Activated T-helper 2 cell treated with anti-CD3 and anti-CD28 coated beads, Interferon-gamma antibody, Interleukin-2, Interleukin-4, amounts not matched to agents 10 μg/mL and 5 μg/mL and 100 μg/mL, durations not matched to agents 14 hours and 24 hours and 36 hours (primary cell): ENCODE results near the gene WRAP73. TPM values are rescaled to one million over a fixed set of nuclear protein-coding genes. Genes with fewer than 3 reads are reported as not detected.

Experiments
- DNase-seq: peaks from one replicate; pipeline ENCODE4 v3.0.0; 2021; ENCODE audit warnings: low spot score
- H3K27ac Mint-ChIP-seq: one replicate; pipeline ENCODE4 v1.8.0; 2021; ENCODE audit warnings: mixed read lengths
- H3K27me3 Mint-ChIP-seq: one replicate; pipeline ENCODE4 v1.8.0; 2021; ENCODE audit warnings: low read depth, mixed read lengths
- H3K36me3 Mint-ChIP-seq: one replicate; pipeline ENCODE4 v1.8.0; 2021; ENCODE audit warnings: low read depth, mixed read lengths
- H3K4me1 Mint-ChIP-seq: one replicate; pipeline ENCODE4 v1.8.0; 2021; ENCODE audit warnings: low read depth, mixed read lengths
- H3K4me3 Mint-ChIP-seq: one replicate; pipeline ENCODE4 v1.8.0; 2021; ENCODE audit warnings: low read depth, mild to moderate bottlenecking, moderate library complexity, mixed read lengths
- H3K9me3 Mint-ChIP-seq: one replicate; pipeline ENCODE4 v1.8.0; 2021; ENCODE audit warnings: mixed read lengths
- intact Hi-C: fragments of 100-400 bp; cut with micrococcal nuclease; formaldehyde crosslinking; loops from one replicate; pipeline ENCODE4 v1.15.1; 2023
- total RNA-seq: library from RNA; stranded (reverse); gene quantifications from 2 replicates; pipeline ENCODE4 v1.2.3, GENCODE V29; 2022

Gene WRAP73
- total RNA-seq, 1 donor from 2014 or later, result 38.7 TPM

DNA sequence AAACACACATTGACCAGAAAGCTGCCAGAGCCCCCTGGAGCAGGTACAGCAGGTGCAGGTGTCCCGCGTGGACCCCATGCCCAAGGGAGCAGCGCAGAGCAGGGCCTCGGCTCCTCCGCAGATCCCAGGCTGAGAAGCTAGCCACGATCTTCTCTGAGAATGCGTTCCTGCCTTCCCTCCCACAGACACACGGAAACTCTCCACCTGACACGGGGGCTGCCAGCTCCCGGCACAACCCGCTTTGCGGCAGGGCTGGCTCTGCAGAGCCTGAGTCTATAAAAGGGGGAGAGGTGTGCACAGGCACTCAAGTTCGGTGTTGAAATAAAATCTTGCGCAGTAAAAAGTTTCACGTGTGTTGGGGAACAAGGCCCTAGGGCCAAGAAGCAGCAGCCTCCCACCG, 48.2 kb downstream of the WRAP73 start:
- intact Hi-C loops, result no loop called here
- Mint-ChIP-seq H3K36me3 (no peaks in the 10 kb centered on the region), H3K4me3 (no peak overlapping the region), H3K4me1 (peaks cover 8% of the 10 kb centered on the region), H3K27me3 (no peaks in the 10 kb centered on the region), H3K9me3 (no peaks in the 10 kb centered on the region), H3K27ac (no peak overlapping the region)
- DNase-seq, result no peak

DNA sequence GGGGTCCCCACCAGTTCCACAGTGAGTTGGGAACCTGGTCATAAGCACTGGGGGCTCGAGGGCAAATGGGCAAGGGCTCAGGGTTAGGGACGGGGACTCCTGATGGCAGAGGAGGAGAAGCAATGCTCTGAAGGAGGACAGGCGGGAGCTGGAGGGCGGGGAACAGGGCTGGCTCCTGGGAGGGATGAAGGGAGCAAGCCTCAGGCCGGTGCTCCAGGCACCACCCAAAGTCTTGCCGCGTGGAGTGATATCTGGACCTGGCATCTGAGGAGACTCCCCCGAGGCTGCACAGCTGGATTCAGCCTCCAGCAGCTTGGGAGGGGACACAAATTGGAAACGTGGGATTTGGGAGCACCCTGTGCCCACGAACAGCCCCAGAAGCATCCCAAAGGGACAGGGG, 49.5 kb downstream of the WRAP73 start:
- peaks cover 8% of the 10 kb centered on the region for H3K4me1 Mint-ChIP-seq
- no peak overlapping the region for H3K4me3 Mint-ChIP-seq
- intact Hi-C loops, result no loop called here

DNA sequence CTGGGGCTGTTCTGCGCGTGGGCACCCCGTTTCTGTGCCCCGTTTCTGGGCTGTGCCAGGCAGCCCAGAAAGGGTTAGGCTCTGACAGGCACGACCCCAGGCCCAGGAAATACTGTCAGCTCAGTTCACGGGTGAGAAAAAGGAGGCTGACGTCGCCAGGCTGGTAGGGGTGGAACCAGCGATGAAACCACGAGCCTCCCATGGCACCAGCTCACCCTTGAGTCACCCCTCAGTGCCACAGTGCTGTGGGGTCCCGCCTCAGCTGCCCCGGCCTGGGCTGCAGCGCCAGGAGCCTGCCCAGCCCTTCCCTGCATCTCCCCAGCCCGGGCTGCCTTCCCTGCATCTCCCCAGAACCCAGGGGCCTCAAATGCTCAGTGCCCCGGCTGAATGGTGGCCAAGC, 50.1 kb downstream of the WRAP73 start:
- intact Hi-C loops, result no loop called here
- Mint-ChIP-seq H3K9me3 (no peaks in the 10 kb centered on the region), H3K4me1 (peaks cover 8% of the 10 kb centered on the region), H3K27ac (no peak overlapping the region), H3K4me3 (no peak overlapping the region), H3K27me3 (no peaks in the 10 kb centered on the region), H3K36me3 (no peaks in the 10 kb centered on the region)
- no peak for DNase-seq

More for the DNA sequence above, 49.5 kb downstream of the WRAP73 start:
- Mint-ChIP-seq H3K36me3 (no peaks in the 10 kb centered on the region), H3K9me3 (no peaks in the 10 kb centered on the region), H3K27ac (no peak overlapping the region), H3K27me3 (no peaks in the 10 kb centered on the region)
- no peak for DNase-seq

DNA sequence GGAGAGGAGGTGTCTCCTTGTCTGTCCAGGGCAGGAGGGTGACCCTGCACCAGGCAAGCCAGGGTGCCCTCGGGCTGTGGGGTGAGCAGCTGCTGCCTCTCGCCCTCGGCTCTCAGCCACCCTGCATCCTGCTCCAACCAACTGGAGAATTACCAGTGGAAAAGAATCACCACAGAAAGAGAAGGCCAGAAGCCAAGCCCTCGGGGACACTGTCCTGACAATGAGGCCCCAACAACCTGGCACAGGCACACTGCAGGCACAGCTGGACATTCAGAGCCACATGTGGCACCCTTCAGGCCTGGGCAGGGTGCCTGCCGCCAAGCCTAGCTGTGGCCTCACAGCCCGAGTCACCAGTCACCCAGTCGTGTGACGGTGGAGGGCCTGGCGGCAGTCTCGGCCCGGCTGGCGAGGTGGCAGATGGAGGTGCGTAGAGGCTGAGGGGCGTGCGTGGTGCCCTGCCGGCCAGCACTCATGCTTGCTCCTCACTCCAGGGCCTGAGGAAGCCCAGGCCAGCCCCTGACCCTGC, 50.6 kb downstream of the WRAP73 start:
- Mint-ChIP-seq H3K27me3 (no peaks in the 10 kb centered on the region), H3K9me3 (no peaks in the 10 kb centered on the region), H3K4me3 (no peak overlapping the region), H3K36me3 (no peaks in the 10 kb centered on the region), H3K4me1 (peaks cover 8% of the 10 kb centered on the region), H3K27ac (no peak overlapping the region)
- DNase-seq, result no peak
- intact Hi-C loops, result no loop called here

DNA sequence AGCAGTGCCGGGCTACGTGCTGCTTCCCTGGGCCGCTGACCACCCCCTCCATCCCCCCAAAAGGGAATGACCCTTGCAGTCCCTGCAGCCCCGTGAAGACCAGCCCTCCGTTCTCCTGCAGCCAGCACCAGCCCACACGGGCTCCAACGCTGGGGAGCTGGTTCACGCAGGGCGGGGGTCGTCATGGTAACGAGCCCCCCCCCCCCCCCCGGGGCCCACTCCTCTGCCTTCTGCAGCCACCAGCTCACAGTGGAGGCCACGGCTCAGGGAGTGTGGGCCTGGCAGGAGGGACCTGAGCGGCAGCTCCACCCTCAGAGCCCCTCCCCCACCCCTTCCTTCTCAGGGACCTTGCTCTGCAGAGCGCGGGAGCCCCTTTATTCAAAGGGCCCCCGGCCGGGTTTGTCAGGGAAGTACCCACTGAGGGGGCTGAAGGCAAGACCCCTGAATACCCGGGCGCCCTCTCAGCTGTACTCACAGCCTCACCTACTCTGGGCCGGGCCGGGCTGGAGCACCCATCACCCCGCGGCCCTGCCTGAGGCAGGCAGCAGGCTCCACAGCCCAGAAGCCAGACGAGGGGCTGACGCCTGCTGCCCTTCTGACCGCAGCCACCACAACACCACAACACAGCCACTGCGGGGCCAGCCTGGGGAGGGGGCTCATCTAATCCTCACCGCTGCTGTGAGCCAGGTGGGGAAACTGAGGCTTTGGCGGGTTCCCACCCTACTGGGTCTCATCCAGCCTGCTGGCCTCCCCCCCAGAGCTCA, 51.2 kb downstream of the WRAP73 start:
- DNase-seq, result no peak
- no peak overlapping the region for H3K4me3 Mint-ChIP-seq
- peaks cover 8% of the 10 kb centered on the region for H3K4me1 Mint-ChIP-seq
- H3K27me3 Mint-ChIP-seq, result no peaks in the 10 kb centered on the region
- no peaks in the 10 kb centered on the region for H3K36me3 Mint-ChIP-seq
- no peaks in the 10 kb centered on the region for H3K9me3 Mint-ChIP-seq
- intact Hi-C loops, result no loop called here
- no peak overlapping the region for H3K27ac Mint-ChIP-seq

DNA sequence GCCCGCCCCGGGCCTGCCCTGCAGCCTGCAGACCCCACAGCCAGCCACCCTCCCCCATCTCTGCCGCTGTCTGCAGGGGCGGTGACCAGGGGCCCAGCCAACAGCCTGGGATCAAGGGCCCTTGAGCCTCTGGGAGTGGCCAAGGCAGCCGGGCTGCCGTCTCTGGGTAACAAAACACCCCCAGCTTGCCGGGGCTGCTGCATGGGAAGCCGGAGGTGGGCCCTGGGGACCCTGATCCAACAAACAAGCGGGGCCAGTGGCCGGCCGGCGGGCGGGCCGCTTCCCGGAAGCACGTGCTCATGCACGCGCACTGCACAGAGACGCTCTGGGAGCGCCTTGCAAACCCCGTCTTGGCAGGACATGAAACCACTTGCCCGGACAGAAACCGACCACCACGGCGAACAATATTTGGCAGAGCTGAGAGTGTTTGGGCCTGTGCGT, 51.8 kb downstream of the WRAP73 start:
- peaks cover 8% of the 10 kb centered on the region for H3K4me1 Mint-ChIP-seq
- no peak overlapping the region for H3K27ac Mint-ChIP-seq
- intact Hi-C loops, result no loop called here
- no peak overlapping the region for H3K4me3 Mint-ChIP-seq
- no peaks in the 10 kb centered on the region for H3K9me3 Mint-ChIP-seq
- no peaks in the 10 kb centered on the region for H3K27me3 Mint-ChIP-seq
- no peak for DNase-seq
- no peaks in the 10 kb centered on the region for H3K36me3 Mint-ChIP-seq

DNA sequence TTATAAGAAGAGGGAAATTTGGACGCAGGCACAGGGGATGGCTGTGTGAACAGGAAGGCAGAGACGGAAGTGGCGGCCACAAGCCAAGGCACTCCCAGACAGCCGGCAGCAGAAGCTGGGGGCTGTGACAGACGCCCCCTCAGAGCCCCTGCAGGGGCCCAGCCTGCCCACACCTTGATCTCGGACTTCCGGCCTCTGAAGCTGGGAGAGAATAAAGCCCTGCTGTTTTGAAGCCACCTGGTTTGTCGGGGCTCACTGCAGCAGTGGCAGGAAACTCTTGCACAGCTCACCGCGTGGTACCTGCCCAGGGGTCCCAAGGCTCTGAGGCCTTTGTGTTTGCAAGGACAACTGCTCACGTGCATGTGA, 52.3 kb downstream of the WRAP73 start:
- no peaks in the 10 kb centered on the region for H3K27me3 Mint-ChIP-seq
- no peak for DNase-seq
- no peaks in the 10 kb centered on the region for H3K9me3 Mint-ChIP-seq
- no peaks in the 10 kb centered on the region for H3K36me3 Mint-ChIP-seq
- H3K4me3 Mint-ChIP-seq, result no peak overlapping the region
- intact Hi-C loops, result no loop called here
- H3K4me1 Mint-ChIP-seq, result peaks cover 8% of the 10 kb centered on the region
- no peak overlapping the region for H3K27ac Mint-ChIP-seq

DNA sequence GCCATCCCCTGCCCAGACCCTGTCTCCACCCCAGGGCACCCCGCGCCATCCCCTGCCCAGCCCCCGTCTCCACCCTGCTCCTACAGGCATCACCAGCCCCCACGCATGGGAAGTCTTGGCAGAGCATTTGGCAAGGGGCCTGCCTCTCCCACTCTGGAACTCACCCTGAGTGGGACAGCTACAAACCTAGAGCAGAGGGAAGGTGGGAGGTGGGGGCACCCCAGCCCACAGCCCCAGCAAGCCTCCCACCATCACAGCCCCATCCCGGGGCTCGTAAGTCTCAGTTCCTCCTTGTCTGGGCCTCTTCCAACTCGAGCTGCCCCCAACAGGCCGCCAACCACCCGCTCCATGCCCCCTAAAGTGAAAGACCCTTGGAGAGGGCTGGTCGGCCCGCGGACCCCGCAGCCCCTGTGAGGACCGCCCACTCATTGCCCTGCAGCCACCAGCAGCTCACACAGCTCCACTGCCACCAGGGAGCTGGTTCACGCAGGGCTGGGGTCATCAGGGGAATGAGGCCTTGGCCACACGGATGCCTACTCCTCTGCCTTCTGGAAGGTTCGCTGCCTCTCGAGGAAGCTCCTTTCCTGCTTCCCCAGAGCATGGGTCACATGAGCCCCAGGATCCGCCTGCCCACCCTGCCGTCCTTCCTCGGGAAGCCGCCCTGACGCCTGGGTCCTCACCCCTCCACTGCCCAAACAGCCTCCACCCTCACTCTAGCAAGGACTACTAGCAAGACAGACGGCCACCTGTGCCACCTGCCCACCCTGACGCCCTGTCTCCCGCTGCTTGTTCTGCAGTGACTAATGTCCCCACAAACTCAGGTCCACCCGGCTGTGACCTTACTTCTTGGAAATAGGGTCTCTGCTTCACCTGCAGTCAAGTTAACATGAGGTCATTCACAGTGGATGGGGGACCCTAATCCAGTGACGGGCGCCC, 53.0 kb downstream of the WRAP73 start:
- H3K4me3 Mint-ChIP-seq, result no peak overlapping the region
- intact Hi-C loops, result no loop called here
- no peaks in the 10 kb centered on the region for H3K36me3 Mint-ChIP-seq
- H3K9me3 Mint-ChIP-seq, result no peaks in the 10 kb centered on the region
- peaks cover 8% of the 10 kb centered on the region for H3K4me1 Mint-ChIP-seq
- H3K27ac Mint-ChIP-seq, result no peak overlapping the region
- no peaks in the 10 kb centered on the region for H3K27me3 Mint-ChIP-seq
- no peak for DNase-seq

DNA sequence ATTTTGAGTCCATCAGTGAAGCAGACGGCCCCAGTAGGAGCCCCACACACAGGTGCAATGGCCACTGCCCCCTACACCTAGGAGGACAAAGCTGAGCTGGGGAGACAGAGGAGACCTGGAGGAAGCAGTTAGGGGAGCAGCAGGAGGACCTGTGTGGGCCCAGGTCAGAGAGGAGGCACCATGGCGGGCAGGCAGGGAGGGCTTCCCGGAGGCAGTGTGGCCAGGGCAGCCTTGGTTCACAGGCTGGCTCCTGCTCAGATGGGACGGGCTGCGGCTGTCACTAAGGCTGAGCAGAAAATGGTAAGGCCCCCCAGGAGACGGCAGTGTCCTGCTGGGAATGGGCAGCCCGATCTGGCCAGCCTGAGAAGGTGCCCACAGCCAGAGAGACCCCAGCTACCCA, 54.0 kb downstream of the WRAP73 start:
- Mint-ChIP-seq H3K4me1 (peaks cover 8% of the 10 kb centered on the region), H3K27me3 (no peaks in the 10 kb centered on the region), H3K4me3 (no peak overlapping the region), H3K36me3 (no peaks in the 10 kb centered on the region), H3K9me3 (no peaks in the 10 kb centered on the region), H3K27ac (no peak overlapping the region)
- no peak for DNase-seq
- intact Hi-C loops, result no loop called here

DNA sequence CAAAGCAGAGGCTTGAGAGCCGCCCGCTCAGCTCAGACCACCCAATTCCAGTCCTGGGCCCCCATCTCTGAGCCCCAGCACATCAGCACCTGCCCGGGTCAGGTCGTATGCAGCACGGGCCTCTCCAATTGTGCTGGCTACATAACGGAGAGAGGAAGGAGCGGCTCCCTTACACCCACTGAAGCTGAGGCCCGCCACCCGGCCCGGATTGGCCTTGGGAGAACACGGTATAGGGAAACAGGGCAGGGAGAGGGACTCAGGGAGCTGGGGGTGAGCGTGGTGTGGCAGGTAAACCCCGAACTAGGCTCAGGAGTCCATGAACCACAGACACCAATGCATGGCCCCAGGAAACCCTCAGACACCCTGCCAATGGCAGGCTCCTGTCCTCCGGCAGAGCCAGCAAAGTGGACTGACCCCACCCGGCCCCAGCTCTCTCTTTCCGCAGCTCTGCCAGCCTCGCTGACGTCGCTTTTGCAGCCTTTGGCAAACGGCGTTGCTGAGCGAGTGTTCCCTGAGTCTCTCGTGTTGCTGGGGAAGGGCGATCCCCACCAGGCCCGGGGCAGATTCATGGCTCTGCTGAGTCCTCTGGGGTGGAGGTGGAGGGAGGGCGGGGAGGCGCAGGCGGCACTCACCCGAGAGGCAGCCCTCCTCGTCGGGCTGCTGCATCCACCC, 55.1 kb downstream of the WRAP73 start:
- Mint-ChIP-seq H3K36me3 (no peaks in the 10 kb centered on the region), H3K27ac (no peak overlapping the region), H3K27me3 (no peaks in the 10 kb centered on the region), H3K4me3 (no peak overlapping the region), H3K9me3 (no peaks in the 10 kb centered on the region), H3K4me1 (peaks cover 8% of the 10 kb centered on the region)
- intact Hi-C loops, result no loop called here
- DNase-seq, result no peak

DNA sequence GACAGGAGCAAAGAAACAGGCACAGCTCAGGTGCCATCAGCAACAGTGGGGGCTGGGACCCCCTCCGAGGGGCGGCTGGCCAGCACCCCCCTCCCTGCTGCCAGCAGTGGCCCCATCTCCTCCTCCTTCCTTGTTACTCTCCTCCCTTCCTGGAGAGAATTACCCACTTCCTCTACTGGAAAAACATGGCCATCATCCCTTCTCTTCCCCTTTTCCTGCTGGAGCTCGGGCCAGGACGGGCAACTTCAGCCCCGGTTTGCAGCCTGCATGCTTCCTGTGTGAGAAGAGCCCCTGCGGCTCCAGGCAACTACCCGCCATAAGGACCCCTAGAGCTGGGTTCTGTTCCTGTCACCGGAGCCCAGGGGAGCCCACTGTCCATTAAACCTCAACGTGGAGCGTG, 56.2 kb downstream of the WRAP73 start:
- H3K27ac Mint-ChIP-seq, result no peak overlapping the region
- DNase-seq, result no peak

DNA sequence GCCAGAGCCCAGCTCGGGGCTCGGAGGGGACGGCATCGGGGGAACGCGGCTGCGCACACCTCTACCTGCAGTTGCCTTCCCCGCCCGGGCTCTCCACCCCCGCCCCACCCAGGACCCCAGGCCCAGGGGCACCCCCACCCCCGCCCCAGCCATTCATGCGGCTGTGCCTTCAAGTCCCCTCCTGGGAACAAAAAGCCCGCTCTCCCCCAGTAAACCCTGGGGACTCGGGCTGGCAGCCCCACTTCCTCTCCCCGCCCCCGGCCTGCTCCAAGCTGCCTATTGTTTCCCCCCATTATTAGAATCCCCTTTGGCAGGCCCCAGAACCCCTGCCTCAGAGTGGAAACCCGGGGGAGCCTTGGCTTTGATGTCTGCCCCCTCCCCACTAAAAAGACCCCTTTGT, 56.6 kb downstream of the WRAP73 start:
- no peak overlapping the region for H3K27ac Mint-ChIP-seq
- H3K9me3 Mint-ChIP-seq, result no peaks in the 10 kb centered on the region
- no peaks in the 10 kb centered on the region for H3K36me3 Mint-ChIP-seq
- intact Hi-C loops, result no loop called here
- peaks cover 8% of the 10 kb centered on the region for H3K4me1 Mint-ChIP-seq
- H3K4me3 Mint-ChIP-seq, result no peak overlapping the region
- no peak for DNase-seq
- no peaks in the 10 kb centered on the region for H3K27me3 Mint-ChIP-seq

More for the DNA sequence above, 56.2 kb downstream of the WRAP73 start:
- no peaks in the 10 kb centered on the region for H3K9me3 Mint-ChIP-seq
- intact Hi-C loops, result no loop called here
- H3K36me3 Mint-ChIP-seq, result no peaks in the 10 kb centered on the region
- peaks cover 8% of the 10 kb centered on the region for H3K4me1 Mint-ChIP-seq
- no peak overlapping the region for H3K4me3 Mint-ChIP-seq
- H3K27me3 Mint-ChIP-seq, result no peaks in the 10 kb centered on the region
